ENCODE results near the gene SMC4.

The SMC4 gene

DNA sequence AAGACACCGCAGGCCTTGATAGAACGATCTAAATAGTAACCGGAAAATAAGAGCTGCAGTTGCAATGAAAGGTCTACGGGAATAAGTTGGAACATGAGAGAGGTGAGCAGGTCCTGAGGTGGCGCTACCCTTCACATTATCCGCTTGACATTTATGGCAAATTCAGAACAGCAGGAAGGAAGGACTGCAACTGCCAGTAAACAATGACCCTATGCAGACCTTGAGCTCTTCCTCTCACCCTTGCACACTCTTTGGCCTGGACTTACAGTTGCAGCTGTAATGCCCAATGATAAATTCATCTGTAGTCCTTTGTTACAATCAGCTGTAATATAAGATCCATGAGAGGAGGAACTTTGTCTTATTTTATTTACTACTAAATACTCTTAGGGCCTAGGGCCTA, 82.4 kb downstream of the SMC4 start:
- DNase-seq: no peak

DNA sequence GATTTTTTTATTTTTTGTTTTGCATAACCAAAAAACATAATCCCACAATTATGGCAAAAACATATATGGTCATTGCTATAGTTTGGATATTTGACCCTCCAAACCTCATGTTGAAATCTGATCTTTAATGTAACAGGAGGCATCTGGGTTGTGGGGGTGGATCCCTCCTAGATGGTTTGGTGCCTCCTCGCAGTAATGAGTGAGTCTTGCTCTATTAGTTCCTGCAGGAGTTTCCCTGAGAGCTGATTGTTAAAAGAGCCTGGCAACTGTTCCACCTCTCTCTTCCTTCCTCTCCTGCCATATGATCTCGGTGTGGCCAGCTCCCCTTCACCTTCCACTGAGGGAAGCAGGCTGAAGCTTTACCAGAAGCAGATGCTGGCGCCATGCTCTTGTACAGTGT, 83.3 kb downstream of the SMC4 start:
- no peak for DNase-seq
